ENCODE data around the gene CRADD. TPM values are rescaled to one million over a fixed set of nuclear protein-coding genes. Genes with fewer than 3 reads are reported as not detected.

Gene CRADD
- total RNA-seq, 1 donor from 2014 or later: 10.3 TPM

DNA sequence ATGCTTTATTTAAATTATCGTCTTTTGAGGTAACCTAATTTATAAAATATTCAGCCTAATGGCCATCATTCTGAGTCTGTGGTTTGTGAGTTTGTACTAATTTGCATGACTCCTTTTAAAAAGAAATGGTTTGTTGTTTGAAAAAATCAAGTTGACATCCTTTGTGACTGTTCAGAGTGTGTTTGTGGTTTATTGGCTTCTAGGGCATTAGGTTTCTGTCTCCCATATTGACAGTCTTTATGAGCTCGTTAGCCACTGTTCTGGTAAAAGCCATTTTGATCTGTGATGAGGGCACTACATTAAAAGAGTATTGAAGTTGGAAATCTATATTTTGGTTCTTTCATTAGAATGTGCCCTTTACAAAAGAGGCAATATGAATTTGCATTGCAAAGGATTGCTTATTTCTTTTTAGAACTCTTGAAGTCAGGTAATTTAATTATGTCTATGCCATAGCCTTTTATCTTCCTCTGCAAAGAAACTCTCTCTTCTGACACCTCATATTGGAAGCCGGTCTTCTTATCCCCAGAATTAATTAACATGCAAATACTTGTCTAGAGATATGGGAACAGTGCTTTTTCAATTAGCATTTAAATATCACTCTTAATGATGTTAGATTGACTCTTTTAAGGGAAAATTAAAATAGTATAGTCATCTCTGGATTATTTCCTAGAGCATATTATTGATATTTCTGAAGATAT lies 95.0 kb downstream of the CRADD start:
- TF ChIP-seq, protein P1, sequence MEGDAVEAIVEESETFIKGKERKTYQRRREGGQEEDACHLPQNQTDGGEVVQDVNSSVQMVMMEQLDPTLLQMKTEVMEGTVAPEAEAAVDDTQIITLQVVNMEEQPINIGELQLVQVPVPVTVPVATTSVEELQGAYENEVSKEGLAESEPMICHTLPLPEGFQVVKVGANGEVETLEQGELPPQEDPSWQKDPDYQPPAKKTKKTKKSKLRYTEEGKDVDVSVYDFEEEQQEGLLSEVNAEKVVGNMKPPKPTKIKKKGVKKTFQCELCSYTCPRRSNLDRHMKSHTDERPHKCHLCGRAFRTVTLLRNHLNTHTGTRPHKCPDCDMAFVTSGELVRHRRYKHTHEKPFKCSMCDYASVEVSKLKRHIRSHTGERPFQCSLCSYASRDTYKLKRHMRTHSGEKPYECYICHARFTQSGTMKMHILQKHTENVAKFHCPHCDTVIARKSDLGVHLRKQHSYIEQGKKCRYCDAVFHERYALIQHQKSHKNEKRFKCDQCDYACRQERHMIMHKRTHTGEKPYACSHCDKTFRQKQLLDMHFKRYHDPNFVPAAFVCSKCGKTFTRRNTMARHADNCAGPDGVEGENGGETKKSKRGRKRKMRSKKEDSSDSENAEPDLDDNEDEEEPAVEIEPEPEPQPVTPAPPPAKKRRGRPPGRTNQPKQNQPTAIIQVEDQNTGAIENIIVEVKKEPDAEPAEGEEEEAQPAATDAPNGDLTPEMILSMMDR (conservative IDR thresholded peaks at IDR 0.05; ENCODE audit: low read depth, low read length): no peak
- DNase-seq (ENCODE audit: low read depth): no peak
- no peak overlapping the region for H3K4me3 ChIP-seq (ENCODE audit: low read depth, low read length)

DNA sequence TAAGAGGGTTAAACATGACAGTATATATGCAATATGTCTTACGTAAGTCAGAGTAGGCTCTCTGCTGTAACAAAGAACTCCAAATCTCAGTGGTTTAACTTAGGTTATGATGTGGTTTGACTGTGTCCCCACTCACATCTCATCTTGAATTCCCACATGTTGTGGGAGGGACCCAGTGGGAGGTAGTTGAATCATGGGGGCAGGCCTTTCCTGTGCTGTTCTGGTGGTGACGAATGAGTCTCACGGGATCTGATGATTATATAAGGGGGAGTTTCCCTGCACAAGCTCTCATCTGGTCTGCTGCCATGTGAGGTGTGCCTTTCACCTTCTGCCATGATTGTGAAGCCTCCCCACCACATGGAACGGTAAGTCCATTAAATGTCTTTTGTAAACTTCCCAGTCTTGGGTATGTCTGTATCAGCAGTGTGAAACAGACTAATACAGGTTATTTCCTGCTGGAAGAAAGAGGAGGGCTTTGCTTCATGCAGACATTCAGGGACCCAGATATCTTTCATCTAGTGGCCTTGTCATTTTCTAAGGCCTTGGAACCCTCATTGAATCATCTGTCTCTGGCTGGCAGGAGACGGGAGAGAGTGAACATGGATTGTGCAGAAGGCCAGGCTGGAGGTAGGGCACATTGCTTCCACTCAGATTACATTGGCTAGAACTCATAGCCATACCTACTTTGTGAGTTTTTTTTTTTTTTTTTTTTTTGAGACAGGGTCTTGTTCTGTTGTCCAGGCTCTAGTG lies 96.1 kb downstream of the CRADD start:
- no peak overlapping the region for H3K4me3 ChIP-seq (ENCODE audit: low read depth, low read length)
- TF ChIP-seq, protein P1 (conservative IDR thresholded peaks at IDR 0.05; ENCODE audit: low read depth, low read length): no peak
- no peak for DNase-seq (ENCODE audit: low read depth)

DNA sequence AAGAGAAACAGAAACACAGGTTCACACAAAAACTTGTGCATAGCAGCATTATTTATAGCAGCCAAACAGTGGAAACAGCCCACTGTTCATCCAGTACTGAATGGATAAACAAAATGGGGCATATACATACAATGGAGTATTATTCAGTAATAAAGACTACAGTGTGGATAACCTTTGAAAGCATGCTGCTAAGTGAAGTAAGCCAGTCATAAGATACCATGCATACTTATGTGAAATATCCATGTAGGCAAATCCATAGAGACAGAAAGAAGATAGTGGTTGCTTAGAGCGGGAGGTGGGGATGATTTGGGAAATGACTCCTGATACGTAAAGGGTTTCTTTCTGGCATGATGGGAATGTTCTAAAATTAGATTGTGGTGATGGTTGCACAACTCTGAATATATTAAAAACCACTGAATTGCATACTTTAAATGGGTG lies 99.4 kb downstream of the CRADD start:
- DNase-seq (ENCODE audit: low read depth): no peak
- TF ChIP-seq, protein P1 (conservative IDR thresholded peaks at IDR 0.05; ENCODE audit: low read depth, low read length): no peak
- no peak overlapping the region for H3K4me3 ChIP-seq (ENCODE audit: low read depth, low read length)

DNA sequence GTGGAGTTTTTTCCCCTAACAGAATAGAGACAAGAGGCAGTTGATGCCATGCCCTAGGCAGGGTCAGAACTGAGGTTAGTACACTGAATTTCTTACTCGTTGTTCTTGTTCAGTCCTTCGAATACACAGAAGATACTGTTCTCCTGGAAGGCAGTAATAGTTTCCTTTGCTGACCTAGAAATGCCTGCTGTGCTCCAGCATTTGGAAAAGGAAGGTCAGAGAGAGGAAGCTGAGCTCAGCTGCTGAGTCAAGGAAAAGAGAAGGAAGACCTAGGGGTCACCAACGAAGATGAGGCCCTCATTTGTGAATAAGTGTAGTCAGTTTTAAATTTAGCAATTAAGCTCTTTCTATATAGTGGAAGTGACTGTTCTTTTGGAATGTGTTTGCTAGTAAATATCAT lies 100.1 kb downstream of the CRADD start:
- H3K4me3 ChIP-seq (ENCODE audit: low read depth, low read length): no peak overlapping the region
- TF ChIP-seq, protein P1 (conservative IDR thresholded peaks at IDR 0.05; ENCODE audit: low read depth, low read length): no peak
- DNase-seq (ENCODE audit: low read depth): no peak

DNA sequence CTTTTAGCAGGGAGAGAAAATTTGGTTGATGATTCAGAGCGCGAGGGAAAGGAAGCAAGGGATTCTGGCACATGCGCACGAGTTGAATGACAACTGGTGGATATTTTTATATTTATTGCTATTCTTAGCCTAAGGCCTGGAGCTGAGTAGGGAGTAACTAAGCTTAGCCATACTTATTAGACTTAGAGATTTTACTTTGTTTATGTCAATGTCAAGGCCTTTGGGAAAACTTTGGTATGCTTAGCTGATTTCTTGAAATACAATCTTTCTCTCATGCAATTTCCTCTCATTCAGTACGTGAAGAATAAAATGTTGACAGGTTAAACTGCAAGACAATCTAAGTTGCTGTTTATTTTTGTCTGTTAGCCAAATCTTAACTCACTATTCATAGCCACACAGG lies 101.1 kb downstream of the CRADD start:
- DNase-seq (ENCODE audit: low read depth): no peak
- H3K4me3 ChIP-seq (ENCODE audit: low read depth, low read length): no peak overlapping the region
- TF ChIP-seq, protein P1 (conservative IDR thresholded peaks at IDR 0.05; ENCODE audit: low read depth, low read length): no peak

DNA sequence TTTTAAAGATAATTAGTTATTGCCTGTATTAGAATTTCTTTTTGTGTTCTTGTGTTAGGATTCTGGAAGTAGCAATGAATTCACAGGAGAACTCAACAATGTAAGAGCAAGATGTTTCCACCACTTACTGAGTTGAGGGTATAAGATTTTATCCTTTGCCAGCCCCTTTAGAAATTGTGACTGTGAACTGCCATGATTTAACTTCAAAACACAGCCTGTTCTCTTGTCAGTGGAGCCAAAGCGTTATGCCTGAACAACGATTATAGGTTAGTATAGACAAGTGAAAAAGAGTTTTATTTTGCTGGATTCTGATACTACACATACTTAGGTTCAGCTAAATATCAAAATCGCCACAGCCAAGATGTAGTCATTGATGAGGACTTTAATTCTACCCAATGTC lies 101.6 kb downstream of the CRADD start:
- H3K4me3 ChIP-seq (ENCODE audit: low read depth, low read length): no peak overlapping the region
- DNase-seq (ENCODE audit: low read depth): no peak
- TF ChIP-seq, protein P1 (conservative IDR thresholded peaks at IDR 0.05; ENCODE audit: low read depth, low read length): no peak

Data from epithelial cell of proximal tubule (primary cell).